Transverse colon (tissue), 4 donors: ENCODE results near the gene SIMC1. TPM values are rescaled to one million over a fixed set of nuclear protein-coding genes. Genes with fewer than 3 reads are reported as not detected.
"Not testable (repeated sequence)": the region's sequence is repeated elsewhere in the genome, so short reads cannot be mapped to it uniquely, and the experiment has no call there.

Experiments
- DNase-seq: peaks from one replicate; pipeline ENCODE4 v3.0.0-alpha.2; 2019
- H3K27ac ChIP-seq, 4 donors: fragments of 200-600 bp; sonication (generic); 2 replicates each; pipeline ENCODE4 v1.5.1; 2016 to 2018; ENCODE audit warnings: inconsistent platforms in 4 of 4
- H3K27me3 ChIP-seq: fragments of 200-600 bp; sonication (generic); 2 replicates; pipeline ENCODE4 v1.5.1; 2017; ENCODE audit warnings: inconsistent platforms
- H3K36me3 ChIP-seq, 4 donors: fragments of 200-600 bp; sonication (generic); 2 replicates each; pipeline ENCODE4 v1.5.1; 2017 to 2019; ENCODE audit warnings: inconsistent platforms in 4 of 4
- H3K4me1 ChIP-seq, 4 donors: fragments of 200-600 bp; sonication (generic); 2 replicates each; pipeline ENCODE4 v1.5.1; 2017 to 2020; ENCODE audit warnings: inconsistent platforms in 4 of 4
- H3K4me3 ChIP-seq, 4 donors: fragments of 200-600 bp; sonication (generic); 1 replicate in 1 of 4; 2 replicates in 3 of 4; pipeline versions ENCODE4 v1.5.1 to v1.6.1; 2017 to 2019; ENCODE audit warnings: inconsistent platforms in 4 of 4
- H3K9me3 ChIP-seq, 2 donors: fragments of 200-600 bp; sonication (generic); 2 replicates each; pipeline ENCODE4 v1.5.1; 2017 to 2019; ENCODE audit warnings: inconsistent platforms in 2 of 2
- WGBS, 2 donors: methylation state at CpG; one replicate each; pipeline ENCODE4 v1.1.5; 2018; ENCODE audit warnings: low coverage in 1 of 2; 5-methylcytosine and 5-hydroxymethylcytosine counted together
- in situ Hi-C, 4 donors: fragments of 200-750 bp; cut with MboI; loops; one replicate each; pipeline versions ENCODE4 v1.15.0 to v1.15.1; 2017; ENCODE audit warnings: low sequenced_read_pairs in 3 of 4, low pct_ligation_motif_present in 1 of 4, low pct_unique_long_range_greater_than_20kb in 1 of 4
- intact Hi-C: fragments of 100-400 bp; cut with DNase I; formaldehyde crosslinking; loops from one replicate; pipeline ENCODE4 v1.15.1; 2023; ENCODE audit warnings: low total_unique reads
- total RNA-seq, 4 donors: library from RNA; depleted of rRNA; stranded (reverse); fragments of >200 nt; gene quantifications; one replicate each; pipeline ENCODE4 v1.1.0, GENCODE V29; 2016

The SIMC1 gene
- total RNA-seq, 4 donors from 2014 or later, result 15.0 to 21.2 (median 17.7) TPM

GRCh38 chr5:176244318-176244717 is 6.1 kb downstream of the SIMC1 start:
- H3K4me1 ChIP-seq, H3K27me3 ChIP-seq, H3K27ac ChIP-seq, H3K4me3 ChIP-seq, intact Hi-C loops, DNase-seq, H3K9me3 ChIP-seq, in situ Hi-C loops, H3K36me3 ChIP-seq: not testable (repeated sequence)
- WGBS, 2 donors, result 63% methylated on average over 1 of the region's 2 CpGs; no CpG with 5 or more reads in 1 of the 2 donors

- in situ Hi-C loops, H3K27ac ChIP-seq, H3K36me3 ChIP-seq, DNase-seq, H3K9me3 ChIP-seq, H3K27me3 ChIP-seq, H3K4me3 ChIP-seq, H3K4me1 ChIP-seq, intact Hi-C loops: not testable (repeated sequence)
- 65 to 81% methylated on average over 3 to 5 of the region's 6 CpGs for WGBS, 2 donors
These were observed 6.8 kb downstream of the SIMC1 start for GRCh38 chr5:176245074-176245473.

- H3K4me1 ChIP-seq, intact Hi-C loops, H3K9me3 ChIP-seq, H3K4me3 ChIP-seq, H3K27me3 ChIP-seq, DNase-seq, in situ Hi-C loops, H3K27ac ChIP-seq, H3K36me3 ChIP-seq: not testable (repeated sequence)
- WGBS, 2 donors, result 54 to 55% methylated on average over 2 to 5 of the region's 5 CpGs
These were observed 7.3 kb downstream of the SIMC1 start for GRCh38 chr5:176245489-176245888.

- H3K27me3 ChIP-seq, H3K4me3 ChIP-seq, H3K9me3 ChIP-seq, H3K4me1 ChIP-seq, in situ Hi-C loops, DNase-seq, H3K27ac ChIP-seq, H3K36me3 ChIP-seq, intact Hi-C loops: not testable (repeated sequence)
- 86 to 90% methylated on average over 1 to 2 of the region's 2 CpGs for WGBS, 2 donors
These were observed 12.5 kb downstream of the SIMC1 start for GRCh38 chr5:176250691-176251090.

GRCh38 chr5:176252171-176252570 is 13.9 kb downstream of the SIMC1 start:
- intact Hi-C loops, H3K4me3 ChIP-seq, H3K9me3 ChIP-seq, DNase-seq, H3K27ac ChIP-seq, H3K4me1 ChIP-seq, H3K27me3 ChIP-seq, in situ Hi-C loops, H3K36me3 ChIP-seq: not testable (repeated sequence)
- WGBS, 2 donors, result 96% methylated on average over 13 of the region's 36 CpGs; no CpG with 5 or more reads in 1 of the 2 donors

GRCh38 chr5:176253370-176254065 is 15.3 kb downstream of the SIMC1 start:
- in situ Hi-C loops, H3K9me3 ChIP-seq, H3K36me3 ChIP-seq, H3K4me3 ChIP-seq, DNase-seq, H3K27ac ChIP-seq, H3K4me1 ChIP-seq, intact Hi-C loops, H3K27me3 ChIP-seq: not testable (repeated sequence)
- WGBS, 2 donors, result 86 to 100% methylated on average over 4 to 8 of the region's 8 CpGs

GRCh38 chr5:176254066-176254393 is 15.8 kb downstream of the SIMC1 start:
- H3K27ac ChIP-seq, H3K4me3 ChIP-seq, in situ Hi-C loops, H3K36me3 ChIP-seq, DNase-seq, H3K4me1 ChIP-seq, intact Hi-C loops, H3K27me3 ChIP-seq, H3K9me3 ChIP-seq: not testable (repeated sequence)
- WGBS, 2 donors, result 72% methylated on average over 2 of the region's 2 CpGs; no CpG with 5 or more reads in 1 of the 2 donors

GRCh38 chr5:176257871-176258505 is 19.8 kb downstream of the SIMC1 start:
- H3K4me1 ChIP-seq, DNase-seq, H3K27ac ChIP-seq, intact Hi-C loops, H3K36me3 ChIP-seq, H3K9me3 ChIP-seq, H3K27me3 ChIP-seq, in situ Hi-C loops, H3K4me3 ChIP-seq: not testable (repeated sequence)
- 57 to 68% methylated on average over 4 of the region's 5 CpGs for WGBS, 2 donors

- H3K4me3 ChIP-seq, H3K9me3 ChIP-seq, DNase-seq, H3K36me3 ChIP-seq, H3K27ac ChIP-seq, in situ Hi-C loops, H3K4me1 ChIP-seq, H3K27me3 ChIP-seq, intact Hi-C loops: not testable (repeated sequence)
- WGBS, 2 donors, result 98 to 100% methylated on average over 1 to 5 of the region's 5 CpGs
These were observed 22.5 kb downstream of the SIMC1 start for GRCh38 chr5:176260682-176261081.

- H3K4me1 ChIP-seq, H3K9me3 ChIP-seq, DNase-seq, intact Hi-C loops, H3K27ac ChIP-seq, H3K27me3 ChIP-seq, H3K36me3 ChIP-seq, in situ Hi-C loops, H3K4me3 ChIP-seq: not testable (repeated sequence)
- 85% methylated on average over 1 of the region's 1 CpG; no CpG with 5 or more reads in 1 of the 2 donors for WGBS, 2 donors
These were observed 28.2 kb downstream of the SIMC1 start for GRCh38 chr5:176266448-176266847.

- H3K27ac ChIP-seq, in situ Hi-C loops, DNase-seq, H3K4me3 ChIP-seq, H3K9me3 ChIP-seq, H3K27me3 ChIP-seq, H3K36me3 ChIP-seq, intact Hi-C loops, H3K4me1 ChIP-seq: not testable (repeated sequence)
These were observed 50.8 kb downstream of the SIMC1 start for GRCh38 chr5:176289018-176289417.
